Esophagus squamous epithelium (tissue), 4 donors: ENCODE measurements around the gene ZMYND15.

Experiments used
- CTCF ChIP-seq, 6 experiments: fragments of 450-650 bp in 4 of 6; fragments of 200-600 bp in 2 of 6; sonication (generic) in 2 of 6; IDR thresholded peaks; one replicate each; pipeline ENCODE4 v1.5.1; 2016 to 2019; ENCODE audit warnings: antibody characterized with exemption in 6 of 6, mild to moderate bottlenecking in 4 of 6, moderate library complexity in 4 of 6
- POLR2A ChIP-seq, 4 donors: fragments of 450-650 bp; IDR thresholded peaks; one replicate each; pipeline ENCODE4 v1.6.1; 2017; ENCODE audit warnings: antibody characterized with exemption in 4 of 4, mild to moderate bottlenecking in 4 of 4, moderate library complexity in 3 of 4

DNA sequence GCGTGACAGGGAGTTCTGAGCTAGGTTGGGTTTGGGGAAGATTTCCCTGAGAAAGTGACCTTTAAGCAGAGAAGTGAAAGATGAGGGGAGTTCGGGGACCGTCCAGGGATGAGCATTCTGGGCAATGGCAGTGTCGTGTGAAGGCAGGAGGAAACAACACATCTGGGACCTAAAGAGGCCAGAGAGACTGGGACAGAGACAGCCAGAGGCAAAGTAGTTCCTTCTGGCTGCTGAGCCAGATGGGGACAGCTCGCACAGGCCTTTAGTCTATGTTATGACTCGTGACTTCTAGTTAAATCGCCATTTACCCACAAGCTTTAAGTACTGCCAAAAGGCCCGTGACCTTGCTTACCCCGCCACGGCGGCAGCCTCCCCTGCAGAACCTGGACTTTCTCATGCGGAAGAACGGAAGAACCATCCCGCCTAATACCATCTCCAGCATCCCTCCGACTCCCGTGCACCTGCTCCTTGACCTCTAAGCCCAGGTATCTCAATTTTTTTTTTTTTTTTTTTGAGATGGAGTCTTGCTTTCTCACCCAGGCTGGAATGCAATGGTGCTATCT lies 16.9 kb upstream of the ZMYND15 start:
- TF ChIP-seq CTCF (IDR thresholded peaks at IDR 0.05) (no peak), POLR2A (IDR thresholded peaks at IDR 0.05) (no peak)
